Measurements from ENCODE around the gene NHLH1. TPM values are rescaled to one million over a fixed set of nuclear protein-coding genes. Genes with fewer than 3 reads are reported as not detected.

NHLH1 gene
- total RNA-seq, 1 donor from 2014 or later = 2.2 TPM

- Mint-ChIP-seq H3K27me3 (peaks cover 9% of the 10 kb centered on the region), H3K4me3 (no peak overlapping the region), H3K36me3 (no peaks in the 10 kb centered on the region), H3K4me1 (ENCODE audit: unreplicated experiment) (peaks cover 9% of the 10 kb centered on the region), H3K9me3 (no peaks in the 10 kb centered on the region), H3K27ac (no peak overlapping the region)
- DNase-seq (ENCODE audit: extremely low spot score, unreplicated experiment) = no peak
- TF ChIP-seq, protein P1, sequence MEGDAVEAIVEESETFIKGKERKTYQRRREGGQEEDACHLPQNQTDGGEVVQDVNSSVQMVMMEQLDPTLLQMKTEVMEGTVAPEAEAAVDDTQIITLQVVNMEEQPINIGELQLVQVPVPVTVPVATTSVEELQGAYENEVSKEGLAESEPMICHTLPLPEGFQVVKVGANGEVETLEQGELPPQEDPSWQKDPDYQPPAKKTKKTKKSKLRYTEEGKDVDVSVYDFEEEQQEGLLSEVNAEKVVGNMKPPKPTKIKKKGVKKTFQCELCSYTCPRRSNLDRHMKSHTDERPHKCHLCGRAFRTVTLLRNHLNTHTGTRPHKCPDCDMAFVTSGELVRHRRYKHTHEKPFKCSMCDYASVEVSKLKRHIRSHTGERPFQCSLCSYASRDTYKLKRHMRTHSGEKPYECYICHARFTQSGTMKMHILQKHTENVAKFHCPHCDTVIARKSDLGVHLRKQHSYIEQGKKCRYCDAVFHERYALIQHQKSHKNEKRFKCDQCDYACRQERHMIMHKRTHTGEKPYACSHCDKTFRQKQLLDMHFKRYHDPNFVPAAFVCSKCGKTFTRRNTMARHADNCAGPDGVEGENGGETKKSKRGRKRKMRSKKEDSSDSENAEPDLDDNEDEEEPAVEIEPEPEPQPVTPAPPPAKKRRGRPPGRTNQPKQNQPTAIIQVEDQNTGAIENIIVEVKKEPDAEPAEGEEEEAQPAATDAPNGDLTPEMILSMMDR (conservative IDR thresholded peaks at IDR 0.05) = no peak
Observed at GRCh38 chr1:160394673-160395072, 27.8 kb downstream of the NHLH1 start.

DNA sequence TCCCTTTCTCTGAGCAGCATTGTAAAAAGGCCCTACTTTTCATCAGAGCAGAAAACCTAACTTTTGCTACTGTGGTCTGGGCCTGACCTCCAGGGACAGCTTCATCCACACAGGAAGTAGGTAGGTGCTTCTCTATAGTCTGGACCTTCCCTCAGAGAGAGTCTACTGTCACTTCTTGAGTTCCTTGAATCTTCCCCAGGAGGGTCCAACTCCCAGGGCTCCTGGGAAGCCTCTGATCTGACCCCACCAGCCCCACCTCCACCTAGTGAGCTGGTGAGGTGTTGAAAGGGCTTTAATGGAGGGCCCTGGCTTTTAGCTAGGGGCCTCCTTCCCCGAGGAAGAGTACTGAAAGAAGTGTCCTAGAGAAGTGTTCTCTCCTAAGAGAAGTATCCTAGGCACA is 30.8 kb downstream of the NHLH1 start:
- Mint-ChIP-seq H3K4me3 (no peak overlapping the region), H3K36me3 (no peaks in the 10 kb centered on the region), H3K27ac (no peak overlapping the region), H3K9me3 (no peaks in the 10 kb centered on the region), H3K27me3 (peaks cover 5% of the 10 kb centered on the region), H3K4me1 (ENCODE audit: unreplicated experiment) (peaks cover 23% of the 10 kb centered on the region)
- TF ChIP-seq, protein P1 (conservative IDR thresholded peaks at IDR 0.05) = no peak
- no peak for DNase-seq (ENCODE audit: extremely low spot score, unreplicated experiment)

DNA sequence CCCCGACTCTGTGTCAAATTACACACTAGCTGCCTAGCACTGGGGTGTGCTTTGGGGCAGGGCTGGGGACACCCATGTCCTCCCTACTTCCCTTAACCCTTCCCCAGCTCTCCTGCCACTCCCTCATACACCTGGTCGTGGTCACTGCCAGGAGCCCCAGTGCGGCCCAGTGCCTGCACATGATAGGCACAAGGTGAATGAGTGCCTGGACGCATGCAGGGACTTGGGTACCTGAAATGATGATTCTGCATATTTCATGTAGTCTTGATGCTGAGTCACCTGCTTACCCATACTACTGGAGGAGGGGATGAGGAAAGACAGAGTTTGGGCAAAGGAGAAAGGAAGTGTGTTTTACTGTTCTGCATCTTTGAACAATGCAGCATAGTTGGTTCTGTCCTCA is 32.0 kb downstream of the NHLH1 start:
- Mint-ChIP-seq H3K4me1 (ENCODE audit: unreplicated experiment) (peaks cover 35% of the 10 kb centered on the region), H3K9me3 (no peaks in the 10 kb centered on the region), H3K4me3 (peak overlapping the region; percentile 82), H3K27me3 (peaks cover 5% of the 10 kb centered on the region), H3K27ac (peak overlapping the region; percentile 50), H3K36me3 (no peaks in the 10 kb centered on the region)
- DNase-seq (ENCODE audit: extremely low spot score, unreplicated experiment) = no peak
- TF ChIP-seq, protein P1 (conservative IDR thresholded peaks at IDR 0.05) = no peak

GRCh38 chr1:160399544-160400222 is 32.8 kb downstream of the NHLH1 start:
- TF ChIP-seq, protein P1 (conservative IDR thresholded peaks at IDR 0.05) = peak; percentile 68
- Mint-ChIP-seq H3K27me3 (peaks cover 5% of the 10 kb centered on the region), H3K4me3 (peak overlapping the region; percentile 82), H3K36me3 (no peaks in the 10 kb centered on the region), H3K4me1 (ENCODE audit: unreplicated experiment) (peaks cover 42% of the 10 kb centered on the region), H3K9me3 (no peaks in the 10 kb centered on the region), H3K27ac (peak overlapping the region; percentile 50)
- DNase-seq (ENCODE audit: extremely low spot score, unreplicated experiment) = no peak

- peaks cover 47% of the 10 kb centered on the region for H3K4me1 Mint-ChIP-seq (ENCODE audit: unreplicated experiment)
Observed at GRCh38 chr1:160400223-160400645, 33.4 kb downstream of the NHLH1 start, which contains the start of gene VANGL2. TSS of gene VANGL2 (plus strand) at chr1:160400564. CDS start at chr1:160415838, 15,274 bp downstream.

More at GRCh38 chr1:160400223-160400645, 33.4 kb downstream of the NHLH1 start, which contains the start of gene VANGL2:
- Mint-ChIP-seq H3K9me3 (no peaks in the 10 kb centered on the region), H3K4me3 (peak within 1 kb of the TSS; percentile 90), H3K27ac (peak within 1 kb of the TSS; percentile 58), H3K27me3 (peaks cover 5% of the 10 kb centered on the region), H3K36me3 (peaks cover 4% of the 10 kb centered on the region)
- peak; percentile 92 for DNase-seq (ENCODE audit: extremely low spot score, unreplicated experiment)
- TF ChIP-seq, protein P1 (conservative IDR thresholded peaks at IDR 0.05) = peak; percentile 21

Data from type B pancreatic cell (in vitro differentiated cells).